HG02678 (cell line): ENCODE results near the gene MAGI2.
"Not testable (repeated sequence)": the region's sequence is repeated elsewhere in the genome, so short reads cannot be mapped to it uniquely, and the experiment has no call there.

Experiments used
- ATAC-seq: cut with Tn5 transposase; IDR thresholded peaks from one replicate; pipeline ENCODE4 v1.9.1; 2021; ENCODE audit warnings: mild to moderate bottlenecking, moderate library complexity; ENCODE audit not compliant: unreplicated experiment

The MAGI2 gene

GRCh38 chr7:78514634-78515033 is 938.8 kb downstream of the MAGI2 start:
- no peak for ATAC-seq

GRCh38 chr7:78510580-78511188 is 942.8 kb downstream of the MAGI2 start:
- ATAC-seq = no peak

- ATAC-seq = not testable (repeated sequence)
Observed at GRCh38 chr7:78503301-78503700, 950.2 kb downstream of the MAGI2 start.

DNA sequence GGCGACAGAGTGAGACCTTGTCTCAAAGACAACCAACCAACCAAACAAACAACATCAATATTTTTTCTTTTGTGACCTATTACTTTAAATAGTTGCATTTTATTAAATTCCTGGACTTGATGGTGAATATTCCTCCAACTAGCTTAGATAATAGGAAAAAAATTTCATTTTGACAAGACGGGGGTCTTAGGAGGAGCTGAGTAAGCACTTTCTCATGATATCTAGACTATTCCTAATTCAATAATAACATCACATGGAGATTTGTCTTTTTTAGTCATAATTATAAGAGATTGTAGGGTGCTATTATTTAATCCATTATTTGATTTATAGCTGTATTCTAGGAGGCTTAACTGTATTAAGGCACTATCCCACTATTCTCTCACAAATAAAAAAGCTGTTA is 952.4 kb downstream of the MAGI2 start:
- no peak for ATAC-seq

DNA sequence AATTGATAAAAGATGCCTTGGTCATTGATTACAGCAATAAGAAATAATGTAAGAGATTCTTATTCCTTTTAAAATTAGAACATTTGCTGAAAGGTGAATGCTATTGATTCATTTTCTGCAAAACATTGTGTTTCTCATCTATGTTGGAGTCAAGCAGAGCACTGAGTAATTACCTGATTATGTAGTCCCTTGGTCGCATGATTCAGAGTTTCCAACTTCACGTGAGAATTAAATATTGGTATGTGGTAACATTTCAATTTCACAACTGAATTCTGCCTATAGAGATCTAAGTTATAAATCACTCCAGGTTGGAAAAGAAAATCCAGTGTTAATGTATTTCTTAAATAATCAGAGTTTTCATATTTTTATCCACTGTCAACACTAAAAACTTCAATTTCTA is 953.5 kb downstream of the MAGI2 start:
- no peak for ATAC-seq

DNA sequence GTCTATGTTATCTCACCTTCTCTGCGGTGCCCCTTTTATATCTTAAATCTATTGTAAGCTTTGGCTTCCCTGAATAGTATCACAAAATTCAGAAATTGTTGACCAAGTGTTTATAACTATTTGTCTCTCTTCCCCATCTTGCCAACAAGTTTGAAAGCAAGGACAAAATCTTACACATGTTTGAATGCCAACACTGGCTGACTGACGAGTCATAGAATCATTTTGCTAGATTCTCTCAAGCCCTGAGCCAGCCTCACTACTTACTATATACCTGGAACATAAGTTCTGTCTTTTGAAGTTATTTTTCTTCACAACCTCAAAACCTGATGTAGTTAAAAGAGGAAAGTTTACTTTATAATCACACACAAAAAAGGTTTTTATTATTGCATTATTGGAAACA is 954.2 kb downstream of the MAGI2 start:
- no peak for ATAC-seq

DNA sequence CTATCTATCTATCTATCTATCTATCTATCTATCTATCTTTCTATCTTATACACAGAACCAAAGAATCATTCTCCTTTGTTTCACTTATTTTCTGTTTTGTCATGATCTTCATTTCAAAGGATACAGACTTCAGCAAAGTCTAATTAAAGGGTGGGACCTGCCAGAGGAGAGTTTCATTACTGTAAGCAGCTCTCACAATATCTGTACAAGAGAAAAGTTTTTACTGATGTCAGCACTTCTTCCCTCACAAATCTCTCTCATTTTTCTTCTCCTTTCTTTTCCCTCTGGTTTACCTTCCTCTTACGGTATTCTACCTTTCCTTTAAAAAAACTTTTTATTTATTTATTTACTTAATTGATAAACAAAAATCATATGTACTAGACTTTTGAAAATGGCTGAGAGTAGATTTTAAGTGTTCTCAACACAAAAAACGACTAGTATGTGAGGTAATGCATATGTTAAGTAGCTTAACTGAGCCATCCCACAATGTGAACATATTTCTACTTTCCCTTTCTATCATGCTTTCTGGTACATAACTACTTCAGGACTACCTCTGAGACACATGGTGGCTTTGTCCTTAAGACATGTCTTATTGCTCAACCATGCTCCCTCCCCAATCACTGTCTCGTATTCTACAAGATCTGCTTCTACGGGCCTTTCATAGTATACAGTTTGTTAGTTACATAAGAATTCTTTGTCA is 955.6 kb downstream of the MAGI2 start:
- ATAC-seq = no peak

GRCh38 chr7:78496096-78496630 is 957.3 kb downstream of the MAGI2 start:
- no peak for ATAC-seq

- ATAC-seq = no peak
Observed at GRCh38 chr7:78493401-78493800, 960.1 kb downstream of the MAGI2 start.

DNA sequence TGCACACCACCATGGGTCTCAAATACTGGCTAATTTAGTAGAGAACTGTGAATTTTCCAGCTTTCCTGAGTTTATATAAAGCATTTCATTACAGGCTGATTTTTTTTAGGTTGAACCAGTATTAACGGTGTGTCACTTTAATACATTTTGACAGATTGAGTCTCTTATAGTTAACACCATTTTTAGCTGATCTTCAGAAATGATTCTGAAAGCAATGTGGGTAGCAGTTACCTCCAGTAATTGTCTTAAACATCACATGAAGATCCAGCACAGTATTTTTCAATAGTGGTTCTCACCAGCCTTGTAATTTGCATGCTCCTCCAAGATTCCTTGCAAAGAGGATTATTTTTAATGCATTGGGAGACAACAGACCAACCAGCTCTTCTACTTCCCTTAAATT is 961.3 kb downstream of the MAGI2 start:
- no peak for ATAC-seq

- no peak for ATAC-seq
Observed at GRCh38 chr7:78490524-78490923, 962.9 kb downstream of the MAGI2 start.

GRCh38 chr7:78489476-78490240 is 963.8 kb downstream of the MAGI2 start:
- no peak for ATAC-seq

DNA sequence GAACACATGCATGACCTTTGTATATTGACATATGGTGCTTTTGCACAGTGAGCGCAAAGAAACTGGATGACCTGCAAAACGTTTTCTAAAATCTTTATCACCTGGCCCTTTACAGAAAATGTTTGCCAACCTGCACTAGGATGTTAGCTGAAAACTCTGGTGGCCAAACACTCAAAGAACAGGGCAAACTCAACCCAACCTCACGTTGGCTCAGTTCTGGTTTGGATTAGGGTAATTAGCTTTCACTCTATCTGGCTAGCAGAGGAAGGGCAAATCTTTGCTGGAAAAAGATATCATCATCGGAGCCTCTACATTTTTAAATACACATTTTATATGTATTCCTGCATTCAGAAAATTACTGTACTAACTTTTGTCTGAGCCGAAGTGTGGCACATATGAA is 966.0 kb downstream of the MAGI2 start:
- no peak for ATAC-seq

GRCh38 chr7:78479348-78479747 is 974.1 kb downstream of the MAGI2 start:
- no peak for ATAC-seq

DNA sequence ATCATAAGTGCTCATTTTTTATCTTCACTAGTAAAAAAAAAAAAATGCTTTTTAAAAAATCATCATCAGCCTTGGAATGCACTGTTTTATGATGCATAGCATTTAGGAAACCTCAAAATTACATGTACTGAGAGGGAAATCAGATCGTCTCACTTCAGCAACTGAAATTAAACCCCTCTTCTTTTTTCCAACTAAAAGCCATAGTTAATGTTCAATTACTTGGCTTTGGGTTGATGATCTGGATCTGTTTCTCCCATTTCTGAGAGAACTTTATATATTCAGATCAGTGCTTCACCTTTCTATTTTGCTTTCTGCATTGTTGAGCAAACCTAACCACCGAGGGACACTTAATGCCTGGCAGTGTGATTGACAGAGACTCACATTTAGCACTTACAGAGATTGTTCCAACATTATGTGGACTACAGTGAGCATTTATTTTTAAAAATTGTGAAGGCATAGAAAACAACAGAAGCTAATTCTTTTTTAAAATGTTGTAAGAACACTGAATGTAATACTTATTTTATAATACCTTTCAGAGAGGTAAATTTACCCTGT is 976.5 kb downstream of the MAGI2 start:
- ATAC-seq = no peak

GRCh38 chr7:78473571-78474301 is 979.7 kb downstream of the MAGI2 start:
- no peak for ATAC-seq

GRCh38 chr7:78473021-78473420 is 980.4 kb downstream of the MAGI2 start:
- no peak for ATAC-seq

- no peak for ATAC-seq
Observed at GRCh38 chr7:78472519-78472918, 980.9 kb downstream of the MAGI2 start.

GRCh38 chr7:78465894-78466293 is 987.6 kb downstream of the MAGI2 start:
- no peak for ATAC-seq

GRCh38 chr7:78463039-78463438 is 990.4 kb downstream of the MAGI2 start:
- no peak for ATAC-seq

DNA sequence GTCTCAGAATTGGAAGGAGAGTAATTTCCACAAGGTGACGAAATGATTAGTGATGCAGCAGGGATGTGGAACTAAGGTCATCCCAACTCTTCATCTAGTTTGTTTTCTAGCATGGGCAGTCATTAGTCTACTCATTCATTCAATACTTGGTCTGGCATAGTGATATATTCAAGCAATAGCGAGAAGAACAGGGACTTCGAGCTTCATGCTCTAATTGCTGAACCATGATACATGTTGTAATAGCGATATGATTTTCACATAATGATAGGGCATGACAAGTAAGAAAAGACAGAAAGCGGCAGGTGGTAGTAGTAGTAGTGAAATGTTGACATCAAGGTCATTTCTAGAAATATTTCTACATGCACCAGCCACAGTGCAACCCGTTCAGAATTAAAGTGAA is 1002.8 kb downstream of the MAGI2 start:
- no peak for ATAC-seq
